Measurements from ENCODE around the gene EIF4H. TPM values are rescaled to one million over a fixed set of nuclear protein-coding genes. Genes with fewer than 3 reads are reported as not detected.

The EIF4H gene
- 326 and 351 TPM in 2 replicates for total RNA-seq (2014; rRNA removed; shearing (Covaris generic))
- polyA plus RNA-seq (2015; cell fraction: cytosol; rRNA removed) = 323 and 367 TPM in 2 replicates
- 130 and 160 TPM in 2 replicates for polyA plus RNA-seq (2015; cell fraction: nucleus; rRNA removed)

GRCh38 chr7:74173866-74174605 is at the start of gene EIF4H:
Gene EIF4H (plus strand): TSS chr7:74174356. CDS start chr7:74174384, 28 bp downstream.
- in situ Hi-C loops (cut with HindIII; ENCODE audit: low pct_unique_long_range_greater_than_20kb, low sequenced_read_pairs) = no loop called here
- DNase-seq (ENCODE audit: low read depth, low spot score) = peak; percentile 94

- in situ Hi-C loops (cut with HindIII; ENCODE audit: low pct_unique_long_range_greater_than_20kb, low sequenced_read_pairs) = no loop called here
Measured at GRCh38 chr7:74126220-74126880, 47.8 kb upstream of the EIF4H start.

GRCh38 chr7:74129887-74130286 is 44.3 kb upstream of the EIF4H start:
- DNase-seq (ENCODE audit: low read depth, low spot score) = no peak
- in situ Hi-C loops (cut with HindIII; ENCODE audit: low pct_unique_long_range_greater_than_20kb, low sequenced_read_pairs) = no loop called here

More at GRCh38 chr7:74126220-74126880, 47.8 kb upstream of the EIF4H start:
- no peak for DNase-seq (ENCODE audit: low read depth, low spot score)

- in situ Hi-C loops (cut with HindIII; ENCODE audit: low pct_unique_long_range_greater_than_20kb, low sequenced_read_pairs) = no loop called here
- DNase-seq (ENCODE audit: low read depth, low spot score) = no peak
Measured at GRCh38 chr7:74130518-74130917, 43.6 kb upstream of the EIF4H start.

GRCh38 chr7:74134117-74134620 is 40.0 kb upstream of the EIF4H start:
- in situ Hi-C loops (cut with HindIII; ENCODE audit: low pct_unique_long_range_greater_than_20kb, low sequenced_read_pairs) = no loop called here
- peak; percentile 25 for DNase-seq (ENCODE audit: low read depth, low spot score)

GRCh38 chr7:74138334-74138867 is 35.8 kb upstream of the EIF4H start:
- in situ Hi-C loops (cut with HindIII; ENCODE audit: low pct_unique_long_range_greater_than_20kb, low sequenced_read_pairs) = no loop called here
- DNase-seq (ENCODE audit: low read depth, low spot score) = no peak

- DNase-seq (ENCODE audit: low read depth, low spot score) = no peak
- in situ Hi-C loops (cut with HindIII; ENCODE audit: low pct_unique_long_range_greater_than_20kb, low sequenced_read_pairs) = no loop called here
Measured at GRCh38 chr7:74138945-74139843, 35.0 kb upstream of the EIF4H start.

GRCh38 chr7:74141705-74142104 is 32.5 kb upstream of the EIF4H start:
- in situ Hi-C loops (cut with HindIII; ENCODE audit: low pct_unique_long_range_greater_than_20kb, low sequenced_read_pairs) = no loop called here
- no peak for DNase-seq (ENCODE audit: low read depth, low spot score)

- DNase-seq (ENCODE audit: low read depth, low spot score) = no peak
- in situ Hi-C loops (cut with HindIII; ENCODE audit: low pct_unique_long_range_greater_than_20kb, low sequenced_read_pairs) = no loop called here
Measured at GRCh38 chr7:74143383-74143782, 30.8 kb upstream of the EIF4H start.

GRCh38 chr7:74148491-74148890 is 25.7 kb upstream of the EIF4H start:
- in situ Hi-C loops (cut with HindIII; ENCODE audit: low pct_unique_long_range_greater_than_20kb, low sequenced_read_pairs) = no loop called here
- DNase-seq (ENCODE audit: low read depth, low spot score) = no peak

GRCh38 chr7:74149071-74149470 is 25.1 kb upstream of the EIF4H start:
- DNase-seq (ENCODE audit: low read depth, low spot score) = no peak
- in situ Hi-C loops (cut with HindIII; ENCODE audit: low pct_unique_long_range_greater_than_20kb, low sequenced_read_pairs) = no loop called here

- in situ Hi-C loops (cut with HindIII; ENCODE audit: low pct_unique_long_range_greater_than_20kb, low sequenced_read_pairs) = no loop called here
- DNase-seq (ENCODE audit: low read depth, low spot score) = no peak
Measured at GRCh38 chr7:74149603-74150002, 24.6 kb upstream of the EIF4H start.

GRCh38 chr7:74153736-74154135 is 20.4 kb upstream of the EIF4H start:
- no peak for DNase-seq (ENCODE audit: low read depth, low spot score)

GRCh38 chr7:74155810-74156395 is 18.3 kb upstream of the EIF4H start:
- DNase-seq (ENCODE audit: low read depth, low spot score) = no peak
- in situ Hi-C loops (cut with HindIII; ENCODE audit: low pct_unique_long_range_greater_than_20kb, low sequenced_read_pairs) = no loop called here

More at GRCh38 chr7:74153736-74154135, 20.4 kb upstream of the EIF4H start:
- in situ Hi-C loops (cut with HindIII; ENCODE audit: low pct_unique_long_range_greater_than_20kb, low sequenced_read_pairs) = no loop called here

- in situ Hi-C loops (cut with HindIII; ENCODE audit: low pct_unique_long_range_greater_than_20kb, low sequenced_read_pairs) = no loop called here
- no peak for DNase-seq (ENCODE audit: low read depth, low spot score)
Measured at GRCh38 chr7:74157605-74158004, 16.6 kb upstream of the EIF4H start.

GRCh38 chr7:74164985-74165456 is 9.1 kb upstream of the EIF4H start:
- peak; percentile 80 for DNase-seq (ENCODE audit: low read depth, low spot score)
- in situ Hi-C loops (cut with HindIII; ENCODE audit: low pct_unique_long_range_greater_than_20kb, low sequenced_read_pairs) = no loop called here
